ENCODE measurements around the gene SH2D4B.

GRCh38 chr10:80693565-80693964, 155.9 kb downstream of the SH2D4B start:
- TF ChIP-seq CTCF (IDR thresholded peaks at IDR 0.05) (no peak), POLR2AphosphoS5 (IDR thresholded peaks at IDR 0.05) (no peak), POLR2A (IDR thresholded peaks at IDR 0.05) (no peak), EP300 (IDR thresholded peaks at IDR 0.05) (no peak)
